SH-SY5Y (cell line): Measurements from ENCODE around the gene PMM2.

Experiments
- GATA2 ChIP-seq: IDR thresholded peaks from 2 replicates; pipeline ENCODE4 v1.6.1; 2011; ENCODE audit warnings: mild to moderate bottlenecking, low read depth, low read length
- GATA3 ChIP-seq: IDR thresholded peaks from 2 replicates; pipeline ENCODE4 v1.6.1; 2011; ENCODE audit warnings: low read depth, mild to moderate bottlenecking, low read length, moderate library complexity

GRCh38 chr16:8874388-8874787 lies 76.7 kb downstream of the PMM2 start:
- TF ChIP-seq GATA3 (no peak), GATA2 (no peak)
